Measurements from ENCODE around the gene MLPH.

- TF ChIP-seq CTCF (IDR thresholded peaks at IDR 0.05) (no peak), POLR2AphosphoS5 (IDR thresholded peaks at IDR 0.05; ENCODE audit: insufficient read depth in 1 of 2, low read depth in 1 of 2) (no peak)
Observed at GRCh38 chr2:237469849-237470248, 17.2 kb upstream of the MLPH start.
